ENCODE measurements around the gene SLC10A3.

GRCh38 chrX:154484255-154485149 lies 5.9 kb downstream of the SLC10A3 start:
- TF ChIP-seq CTCF (IDR thresholded peaks at IDR 0.05) = no peak
- TF ChIP-seq EP300 (IDR thresholded peaks at IDR 0.05) = no peak
